ENCODE data around the gene RPP38.

Gene RPP38

GRCh38 chr10:15152556-15152955 lies 55.4 kb downstream of the RPP38 start:
- no peaks in the 10 kb centered on the region for H3K27me3 ChIP-seq
- H3K4me3 ChIP-seq = no peak overlapping the region
- H3K9me3 ChIP-seq = no peaks in the 10 kb centered on the region
- no peaks in the 10 kb centered on the region for H3K36me3 ChIP-seq
- no peak overlapping the region for H3K27ac ChIP-seq
- peaks cover 0 to 5% (median 0%) of the 10 kb centered on the region in 4 donors for H3K4me1 ChIP-seq
- DNase-seq = no peak
- TF ChIP-seq, protein P1, sequence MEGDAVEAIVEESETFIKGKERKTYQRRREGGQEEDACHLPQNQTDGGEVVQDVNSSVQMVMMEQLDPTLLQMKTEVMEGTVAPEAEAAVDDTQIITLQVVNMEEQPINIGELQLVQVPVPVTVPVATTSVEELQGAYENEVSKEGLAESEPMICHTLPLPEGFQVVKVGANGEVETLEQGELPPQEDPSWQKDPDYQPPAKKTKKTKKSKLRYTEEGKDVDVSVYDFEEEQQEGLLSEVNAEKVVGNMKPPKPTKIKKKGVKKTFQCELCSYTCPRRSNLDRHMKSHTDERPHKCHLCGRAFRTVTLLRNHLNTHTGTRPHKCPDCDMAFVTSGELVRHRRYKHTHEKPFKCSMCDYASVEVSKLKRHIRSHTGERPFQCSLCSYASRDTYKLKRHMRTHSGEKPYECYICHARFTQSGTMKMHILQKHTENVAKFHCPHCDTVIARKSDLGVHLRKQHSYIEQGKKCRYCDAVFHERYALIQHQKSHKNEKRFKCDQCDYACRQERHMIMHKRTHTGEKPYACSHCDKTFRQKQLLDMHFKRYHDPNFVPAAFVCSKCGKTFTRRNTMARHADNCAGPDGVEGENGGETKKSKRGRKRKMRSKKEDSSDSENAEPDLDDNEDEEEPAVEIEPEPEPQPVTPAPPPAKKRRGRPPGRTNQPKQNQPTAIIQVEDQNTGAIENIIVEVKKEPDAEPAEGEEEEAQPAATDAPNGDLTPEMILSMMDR (IDR thresholded peaks at IDR 0.05) = no peak
- intact Hi-C loops (cut with DNase I; ENCODE audit: low total_unique reads) = no loop called here

Measured in tibial artery (tissue), 4 donors.